ENCODE data around the gene FBXO34. TPM values are rescaled to one million over a fixed set of nuclear protein-coding genes. Genes with fewer than 3 reads are reported as not detected.
A peak's percentile ranks its signal among the peaks of the same experiment; 100 is the strongest.
"Not testable (repeated sequence)": the region's sequence is repeated elsewhere in the genome, so short reads cannot be mapped to it uniquely, and the experiment has no call there.

The FBXO34 gene
- total RNA-seq, 1 donor from 2014 or later, result 40.2 TPM

DNA sequence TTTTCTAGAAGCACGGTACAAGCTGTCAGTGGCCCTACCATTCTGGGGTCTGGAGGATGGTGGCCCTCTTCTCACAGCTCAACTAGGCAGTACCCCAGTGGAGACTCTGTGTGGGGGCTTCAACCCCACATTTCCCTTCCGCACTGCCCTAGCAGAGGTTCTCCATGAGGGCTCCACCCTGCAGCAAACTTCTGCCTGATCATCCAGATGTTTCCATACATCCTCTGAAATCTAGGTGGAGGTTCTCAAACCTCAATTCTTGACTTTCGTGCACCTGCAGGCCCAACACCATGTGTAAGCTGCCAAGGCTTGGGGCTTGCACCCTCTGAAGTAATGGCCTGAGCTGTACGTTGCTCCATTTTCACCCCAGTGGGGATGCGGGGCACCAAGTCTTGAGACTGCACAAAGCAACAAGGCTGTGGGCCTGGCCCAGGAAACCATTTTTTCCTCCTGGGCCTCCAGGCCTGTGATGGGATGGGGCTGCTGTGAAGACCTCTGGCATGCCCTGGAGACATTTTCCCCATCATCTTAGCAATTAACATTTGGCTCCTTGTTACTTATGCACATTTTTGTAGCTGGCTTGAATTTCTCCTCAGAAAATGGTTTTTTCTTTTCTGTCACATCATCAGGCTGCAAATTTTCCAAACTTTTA lies 41.3 kb downstream of the FBXO34 start:
- not testable (repeated sequence) for DNase-seq (ENCODE audit: low read depth)

DNA sequence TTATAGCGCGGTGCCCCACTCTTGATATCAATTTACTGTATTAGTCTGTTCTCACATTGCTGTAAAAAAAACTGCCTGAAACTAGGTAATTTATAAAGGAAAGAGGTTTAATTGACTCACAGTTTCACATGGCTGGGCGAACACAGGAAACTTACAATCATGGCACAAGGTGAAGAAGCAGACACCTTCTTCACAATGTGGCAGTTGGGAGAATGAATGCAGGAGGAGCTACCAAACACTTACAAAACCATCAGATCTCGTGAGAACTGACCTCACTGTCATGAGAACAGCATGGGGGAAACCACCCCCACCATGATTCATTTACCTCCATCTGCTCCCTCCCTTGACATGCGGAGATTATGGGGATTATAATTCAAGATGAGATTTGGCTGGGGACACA lies 42.3 kb downstream of the FBXO34 start:
- DNase-seq (ENCODE audit: low read depth), result no peak

DNA sequence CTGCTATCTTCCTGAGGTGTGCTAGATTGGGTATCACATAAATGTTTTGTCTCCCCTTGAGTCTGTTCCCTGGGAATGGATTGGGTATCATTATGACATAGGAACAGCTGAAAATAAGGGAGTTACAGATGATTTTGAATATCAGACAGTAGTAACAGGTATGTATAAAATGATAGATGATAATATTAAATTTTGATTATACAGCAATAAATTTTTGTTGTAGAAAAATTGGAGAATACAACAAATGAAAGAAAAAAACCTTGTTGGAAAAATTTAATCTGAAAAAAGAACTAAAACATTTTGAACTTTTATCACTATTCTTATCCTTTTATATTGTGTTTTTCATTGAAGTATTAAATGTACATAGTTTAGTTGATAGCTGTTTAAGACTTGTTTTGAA lies 43.2 kb downstream of the FBXO34 start:
- DNase-seq (ENCODE audit: low read depth), result no peak

DNA sequence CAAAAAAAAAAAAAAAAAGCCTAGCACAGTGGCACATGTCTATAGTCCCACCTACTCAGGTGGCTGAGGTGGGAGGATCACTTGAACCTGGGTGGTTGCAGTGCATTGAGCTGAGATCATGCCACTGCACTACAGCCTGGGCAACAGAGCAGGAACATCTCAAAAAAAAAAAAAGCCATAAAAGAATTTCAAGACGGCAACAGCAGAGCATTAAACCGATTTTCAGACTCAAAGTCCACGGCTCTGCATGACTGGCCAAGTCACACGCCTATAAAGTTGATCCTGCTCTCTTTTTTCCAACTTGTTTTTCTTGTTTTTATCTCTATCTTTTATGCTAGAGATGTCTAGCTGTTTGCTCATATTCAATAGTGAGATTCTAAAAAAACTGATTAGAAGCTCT lies 45.3 kb downstream of the FBXO34 start:
- peak; percentile 79 for DNase-seq (ENCODE audit: low read depth)

DNA sequence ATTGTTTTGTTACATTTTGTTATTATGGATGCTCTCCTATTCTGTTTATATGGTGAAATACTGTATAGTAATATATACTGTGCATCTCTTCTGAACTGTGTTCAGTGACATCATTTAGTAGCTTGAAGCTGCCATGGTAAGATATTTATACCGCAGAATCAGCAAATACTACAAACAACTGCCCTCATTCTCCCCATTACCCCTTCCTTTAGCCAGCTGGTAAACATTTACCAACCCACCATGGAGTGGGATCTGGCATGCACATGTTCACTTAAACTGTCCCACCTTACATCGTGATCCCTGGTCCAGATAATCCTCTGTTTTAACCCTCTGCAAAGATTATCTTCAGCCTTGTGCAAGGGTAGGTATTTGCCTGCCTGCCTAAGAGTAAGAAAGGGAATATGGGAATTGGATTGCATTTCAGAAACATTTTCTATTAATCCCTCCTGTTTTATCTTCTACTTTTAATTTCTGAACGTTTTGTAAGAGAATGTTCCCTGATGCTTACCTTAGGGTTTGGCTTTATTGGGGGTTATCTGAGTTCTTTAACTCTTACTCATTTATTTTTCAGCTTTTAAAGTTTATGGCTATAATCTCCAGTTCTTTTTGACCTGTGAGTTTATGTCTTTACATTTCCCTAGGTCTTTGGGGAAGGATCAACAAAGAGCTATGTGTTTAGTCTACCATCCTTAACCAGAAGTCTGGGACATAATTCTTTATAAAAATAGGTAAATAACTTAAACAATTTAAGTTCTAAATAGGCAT lies 46.5 kb downstream of the FBXO34 start:
- DNase-seq (ENCODE audit: low read depth), result no peak

DNA sequence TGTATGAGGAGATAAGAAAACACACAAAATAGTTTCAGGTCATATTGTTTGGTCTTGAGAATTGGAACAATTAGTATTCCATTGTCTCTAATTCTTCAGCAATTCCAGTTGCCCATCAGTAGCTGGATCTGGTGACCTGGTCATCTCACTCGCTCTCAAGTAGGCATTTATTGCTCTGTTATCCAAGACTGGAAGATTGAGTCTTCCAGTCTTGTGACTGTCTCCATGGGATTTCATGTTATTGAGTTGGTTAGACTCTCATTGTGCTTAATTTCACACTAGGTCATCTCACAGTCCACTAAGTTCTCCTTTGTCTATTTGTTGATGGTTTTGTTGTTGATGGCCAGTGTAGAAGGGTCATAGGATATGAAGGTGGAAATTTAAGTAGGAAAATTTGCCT lies 47.5 kb downstream of the FBXO34 start:
- no peak for DNase-seq (ENCODE audit: low read depth)

DNA sequence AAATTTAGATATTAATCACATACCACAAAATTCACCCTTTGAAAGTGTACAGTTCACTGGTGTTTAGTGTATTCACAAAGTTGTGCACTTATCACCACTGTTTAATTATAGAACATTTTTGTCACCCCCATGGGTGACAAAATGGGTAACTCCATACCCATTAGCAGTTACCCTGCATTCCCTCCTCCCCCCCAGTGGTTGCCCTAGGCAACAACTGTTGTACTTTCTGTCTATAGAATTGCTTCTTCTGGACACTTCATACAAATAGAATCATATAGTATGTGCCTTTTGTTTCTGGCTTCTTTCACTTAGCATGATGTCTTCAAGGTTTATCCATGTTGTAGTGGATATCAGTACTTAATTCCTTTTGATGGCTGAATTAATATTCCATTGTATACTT lies 52.7 kb downstream of the FBXO34 start:
- no peak for DNase-seq (ENCODE audit: low read depth)

DNA sequence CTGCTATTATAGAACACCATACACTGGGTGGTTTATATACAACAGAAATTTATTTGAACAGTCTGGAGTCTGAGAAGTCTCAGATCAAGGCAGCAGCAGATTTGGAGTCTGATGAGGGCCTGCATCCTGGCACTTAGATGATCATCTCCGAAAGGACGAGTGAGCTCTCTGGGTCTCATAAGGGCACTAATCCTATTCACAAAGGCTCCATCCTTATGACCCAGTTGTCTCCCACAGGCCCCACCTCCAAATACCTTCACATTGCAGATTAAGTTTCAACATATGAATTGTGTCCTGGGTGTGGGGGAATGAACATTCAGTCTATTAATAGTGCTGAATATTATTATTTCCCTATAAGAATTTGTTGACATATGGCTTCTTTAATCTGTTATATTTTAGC lies 53.6 kb downstream of the FBXO34 start:
- no peak for DNase-seq (ENCODE audit: low read depth)

DNA sequence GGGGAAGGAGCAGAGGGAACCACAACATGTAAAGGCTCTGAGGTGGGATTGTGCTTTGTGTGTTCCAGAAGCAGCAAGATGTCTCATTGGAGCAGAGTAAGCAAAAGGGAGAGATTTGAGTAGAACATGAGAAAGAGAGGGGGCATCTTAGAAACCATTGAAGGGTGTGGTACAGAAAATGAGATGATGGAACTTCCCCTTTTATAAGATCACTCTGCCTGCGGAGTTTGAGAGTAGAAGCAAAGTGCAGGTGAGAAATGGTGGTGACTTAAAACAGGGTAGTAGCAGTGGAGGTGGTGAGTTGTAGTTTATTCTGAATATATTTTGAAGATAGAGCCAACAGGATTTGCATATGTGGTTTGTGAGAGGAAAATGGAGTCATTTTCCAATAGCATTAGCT lies 56.0 kb downstream of the FBXO34 start:
- no peak for DNase-seq (ENCODE audit: low read depth)

DNA sequence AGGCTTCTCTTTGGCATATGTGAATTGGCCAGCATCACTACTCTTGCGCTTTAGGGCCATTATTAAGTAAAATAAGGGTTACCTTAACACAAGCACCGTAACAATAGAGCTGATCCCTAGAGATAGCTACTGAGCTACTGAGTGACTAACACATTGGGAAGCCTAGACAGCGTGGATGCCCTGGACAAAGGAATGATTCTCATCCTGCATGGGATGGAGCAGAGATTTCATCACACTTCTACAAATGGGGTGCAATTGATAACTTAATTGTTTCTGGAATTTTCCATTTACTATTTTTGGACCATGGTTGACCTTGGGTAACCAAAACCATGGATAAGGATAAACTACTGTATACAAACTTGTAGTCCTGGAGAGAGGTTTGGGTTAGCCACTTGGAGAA lies 57.1 kb downstream of the FBXO34 start:
- no peak for DNase-seq (ENCODE audit: low read depth)

DNA sequence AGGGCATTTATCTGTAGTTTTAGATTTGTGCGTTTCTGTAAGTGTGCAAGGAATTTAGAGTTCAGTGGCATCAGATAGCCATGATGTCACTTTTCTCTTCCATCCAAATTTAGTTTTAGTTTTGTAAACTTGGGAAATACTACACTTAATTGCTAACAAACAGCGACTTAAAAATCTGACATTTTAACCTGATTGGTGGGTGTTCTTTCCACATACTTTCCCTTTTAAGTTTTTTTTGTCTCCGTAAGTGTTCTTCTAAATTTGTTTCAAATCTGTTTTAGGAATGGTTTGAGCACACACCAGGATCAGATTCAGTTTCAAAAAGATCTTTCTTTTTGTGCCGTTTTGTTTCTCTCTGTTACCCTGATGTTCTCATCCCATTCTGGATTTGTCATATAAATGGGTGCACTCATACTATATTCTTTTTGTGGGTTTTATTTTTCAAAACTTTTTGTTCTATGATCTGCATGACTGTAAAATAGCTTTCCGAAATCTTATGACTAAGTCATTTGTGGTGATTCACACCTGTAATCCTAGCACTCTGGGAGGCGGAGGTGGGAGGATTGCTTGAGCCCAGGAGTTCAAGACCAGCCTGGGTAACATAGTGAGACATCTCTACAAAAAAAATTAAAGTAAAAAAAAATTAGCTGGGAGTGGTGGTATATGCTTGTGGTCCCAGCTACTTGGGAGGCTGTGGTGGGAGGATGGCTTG lies 58.9 kb downstream of the FBXO34 start:
- DNase-seq (ENCODE audit: low read depth), result no peak

DNA sequence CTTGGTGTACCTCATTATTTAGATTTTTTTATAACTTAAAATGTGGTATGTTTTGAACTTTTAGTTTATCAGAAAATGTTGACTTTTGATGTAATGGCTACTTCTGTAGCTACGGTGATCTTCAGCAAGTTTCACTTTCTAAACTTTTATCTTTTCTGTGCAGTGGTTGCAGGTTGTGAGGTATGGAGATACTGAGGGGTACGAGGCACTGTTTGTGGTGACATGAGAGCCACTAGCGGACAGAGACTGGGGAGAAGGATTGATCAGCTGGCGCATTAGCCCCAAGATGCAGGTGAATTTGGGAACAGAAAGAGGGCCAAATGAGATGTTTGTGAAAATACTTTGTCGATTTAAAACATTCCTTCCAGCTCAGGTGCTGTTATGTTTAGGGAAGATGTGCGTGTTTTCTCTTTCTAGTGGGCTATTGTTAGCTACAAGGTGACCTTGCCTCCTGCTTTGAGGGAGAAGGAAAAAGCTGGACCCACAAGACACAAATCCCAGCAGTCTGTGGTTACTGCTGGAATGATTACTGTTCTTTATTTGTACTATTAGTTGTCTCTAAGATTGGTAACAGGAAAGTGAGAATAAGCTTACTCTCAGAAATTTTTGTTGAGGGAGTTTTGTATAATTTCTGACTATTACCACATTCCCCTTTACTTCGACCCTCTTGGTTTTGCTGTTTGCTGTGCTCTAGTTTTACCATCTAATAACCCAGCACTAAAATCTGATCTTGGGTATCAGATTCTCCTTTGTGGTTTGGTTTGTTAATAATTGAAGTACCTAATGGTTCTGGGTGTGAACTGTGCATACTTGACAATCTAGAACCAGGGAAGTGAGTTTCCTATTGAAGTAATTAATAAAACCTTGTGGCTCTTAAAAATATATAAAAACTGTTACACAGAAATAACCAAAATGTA lies 61.7 kb downstream of the FBXO34 start:
- peak; percentile 86 for DNase-seq (ENCODE audit: low read depth)

DNA sequence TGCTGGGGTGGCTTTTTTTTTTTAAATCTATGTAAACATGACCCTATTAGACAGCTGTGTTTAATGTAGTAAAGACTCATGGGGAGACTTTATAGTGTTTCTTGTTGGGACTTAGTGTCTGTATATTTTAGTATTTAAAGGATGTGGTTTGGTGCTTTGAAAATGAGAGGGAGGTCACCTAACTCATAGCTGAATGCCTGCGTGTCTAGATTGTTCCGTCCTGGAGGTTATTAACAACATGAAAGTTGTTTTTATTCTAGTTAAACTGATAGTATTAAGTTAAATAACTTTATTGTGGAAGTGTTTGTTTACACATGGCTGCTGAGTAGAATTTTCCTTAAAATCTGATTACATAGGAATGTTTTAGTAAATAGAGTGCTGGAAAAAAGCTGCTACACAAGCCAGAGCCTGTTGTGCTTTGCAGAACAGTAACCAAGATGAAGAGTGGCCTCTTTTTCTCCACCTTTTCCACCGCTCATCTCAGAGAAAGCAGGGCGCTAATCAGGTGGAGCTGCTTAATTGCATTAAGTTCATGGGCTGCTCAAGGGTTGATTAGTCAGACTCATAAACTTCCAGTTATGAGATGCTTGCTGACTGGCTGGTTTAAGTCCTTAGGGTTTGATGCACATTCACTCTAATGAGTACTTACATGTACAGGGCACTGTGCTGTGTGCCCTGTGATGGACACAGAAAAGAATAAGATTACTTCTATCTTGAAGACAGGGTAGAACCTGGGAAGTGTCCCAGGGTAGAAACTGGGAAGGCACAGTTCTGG lies 62.7 kb downstream of the FBXO34 start:
- peak; percentile 82 for DNase-seq (ENCODE audit: low read depth)

DNA sequence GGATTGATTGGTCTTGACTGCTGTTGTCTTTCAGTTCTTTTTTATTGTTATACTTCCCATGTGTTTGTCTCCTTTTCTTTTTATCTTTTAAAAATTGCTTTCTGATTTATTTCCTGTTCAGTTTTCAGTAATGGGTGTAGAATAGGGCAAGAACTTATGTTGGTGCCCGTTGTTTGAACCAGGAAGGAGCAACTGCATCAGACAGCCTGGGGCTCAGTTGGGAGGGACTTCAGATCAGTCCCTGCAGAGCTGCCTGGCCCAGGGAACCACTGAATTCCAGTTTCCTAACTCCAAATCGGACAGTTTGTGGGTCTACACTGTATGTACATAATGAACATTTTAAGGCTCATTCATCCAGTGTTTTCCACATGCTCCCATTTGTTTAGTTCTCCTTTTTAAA lies 64.9 kb downstream of the FBXO34 start:
- peak; percentile 78 for DNase-seq (ENCODE audit: low read depth)

DNA sequence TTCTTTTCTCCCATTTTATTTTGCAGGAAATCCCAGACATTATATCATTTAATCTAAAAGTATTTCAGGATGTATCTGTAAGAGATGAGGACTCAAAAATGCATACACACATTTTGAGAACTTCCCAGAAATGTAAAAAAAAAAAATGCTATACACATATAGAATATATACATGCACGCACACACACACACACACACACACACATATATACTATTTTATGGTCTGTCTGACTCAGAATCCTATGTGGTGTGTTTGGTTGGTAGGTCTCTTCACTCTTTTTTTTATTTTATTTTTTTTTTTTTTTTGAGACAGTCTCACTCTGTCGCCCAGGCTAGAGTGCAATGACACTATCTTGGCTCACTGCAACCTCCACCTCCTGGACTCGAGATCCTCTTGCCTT lies 65.5 kb downstream of the FBXO34 start:
- no peak for DNase-seq (ENCODE audit: low read depth)

DNA sequence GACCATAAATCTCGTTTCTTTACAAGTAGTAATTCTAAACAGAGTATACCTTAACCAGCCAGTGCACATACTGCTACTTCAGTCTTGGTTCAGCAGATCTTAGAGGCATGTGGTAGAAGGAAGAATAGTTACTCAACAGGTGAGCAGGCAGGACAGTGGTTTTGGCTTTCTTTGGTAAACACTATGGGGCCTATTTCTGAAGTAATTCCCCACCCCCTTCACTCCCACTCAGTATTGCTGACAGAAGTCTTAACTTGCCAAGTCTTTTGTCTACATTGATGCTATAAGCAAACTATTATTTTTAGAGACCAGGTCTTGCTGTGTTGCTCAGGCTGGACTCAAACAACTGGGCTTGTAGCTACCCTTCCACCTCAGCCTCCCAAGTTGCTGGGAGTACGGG lies 68.5 kb downstream of the FBXO34 start:
- peak; percentile 65 for DNase-seq (ENCODE audit: low read depth)

DNA sequence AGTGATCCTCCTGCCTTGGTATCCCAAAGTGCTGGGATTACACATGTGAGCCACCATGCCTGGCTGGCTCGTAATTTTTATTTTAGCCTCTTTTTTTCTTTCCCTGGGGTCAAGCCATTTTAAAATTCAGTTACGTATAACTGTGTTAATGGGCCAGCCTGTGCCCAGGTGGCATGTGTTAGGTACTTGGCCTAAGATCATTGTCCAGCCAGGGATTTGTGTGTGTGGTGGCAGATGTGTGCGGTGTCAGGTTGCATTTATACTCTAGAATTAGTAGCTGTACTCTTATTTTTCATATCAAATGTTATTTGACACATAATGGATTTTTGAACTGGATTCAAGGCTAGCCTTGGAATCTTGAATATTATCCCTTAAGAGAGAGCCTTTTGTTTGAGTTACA lies 69.3 kb downstream of the FBXO34 start:
- no peak for DNase-seq (ENCODE audit: low read depth)

DNA sequence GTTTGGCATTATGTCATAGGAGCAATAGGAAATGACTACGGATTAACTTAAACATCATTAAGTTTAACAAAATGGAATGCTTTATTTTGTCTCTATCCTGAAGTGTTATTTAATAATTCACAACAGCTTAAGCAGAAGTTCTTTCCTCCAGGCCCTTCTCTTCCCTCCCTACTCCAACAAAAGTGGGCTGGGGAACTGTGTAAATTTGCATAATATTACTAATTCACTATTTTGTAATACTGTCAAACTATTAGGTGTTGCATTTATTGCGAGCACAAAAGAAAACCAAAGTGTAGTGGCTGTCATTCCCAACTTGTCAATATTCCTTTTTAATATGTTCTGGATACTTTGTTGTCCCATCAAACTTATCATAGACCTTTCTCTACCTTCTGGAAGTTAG lies 70.6 kb downstream of the FBXO34 start:
- DNase-seq (ENCODE audit: low read depth), result no peak

DNA sequence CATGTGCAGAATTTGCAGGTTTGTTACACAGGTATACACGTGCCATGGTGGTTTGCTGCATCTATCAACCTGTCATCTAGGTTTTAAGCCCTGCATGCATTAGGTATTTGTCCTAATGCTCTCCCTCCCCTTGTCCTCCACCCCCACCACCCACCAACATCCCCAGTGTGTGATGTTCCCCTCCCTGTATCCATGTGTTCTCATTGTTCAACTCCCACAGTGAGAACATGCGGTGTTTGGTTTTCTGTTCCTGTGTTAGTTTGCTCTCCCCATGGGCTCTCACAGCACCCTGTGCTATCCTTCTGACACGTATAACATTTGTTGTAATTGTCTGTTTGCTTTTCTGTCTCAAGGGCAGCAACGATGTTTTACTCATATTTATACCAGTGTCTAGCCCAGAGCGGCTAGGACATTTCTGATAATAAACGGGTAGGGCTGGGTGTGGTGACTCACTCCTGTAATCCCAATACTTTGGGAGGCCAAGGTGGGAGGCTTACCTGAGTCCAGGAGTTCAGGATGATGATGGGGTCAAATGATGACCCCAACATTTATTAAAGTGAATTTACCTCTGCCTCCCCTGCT lies 73.5 kb downstream of the FBXO34 start:
- not testable (repeated sequence) for DNase-seq (ENCODE audit: low read depth)

DNA sequence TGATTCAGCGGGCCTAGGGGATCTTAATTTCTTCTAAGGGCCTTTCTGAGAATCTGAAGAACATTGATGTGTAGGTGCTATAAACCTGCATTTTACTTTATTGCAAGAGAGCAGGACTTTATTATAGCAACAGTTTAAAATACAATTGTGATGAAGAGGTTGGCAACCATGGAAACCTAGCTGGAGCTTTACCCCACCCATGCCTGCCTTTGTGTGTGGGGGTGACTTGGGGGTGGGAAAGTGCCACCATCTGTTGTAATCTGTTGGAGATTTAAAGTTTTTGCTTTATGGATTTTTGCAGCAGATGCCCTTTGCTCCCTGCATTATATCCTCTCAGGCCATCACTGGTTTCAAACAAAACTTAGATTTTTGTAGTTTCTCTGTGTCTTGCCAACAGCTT lies 75.8 kb downstream of the FBXO34 start:
- no peak for DNase-seq (ENCODE audit: low read depth)

DNA sequence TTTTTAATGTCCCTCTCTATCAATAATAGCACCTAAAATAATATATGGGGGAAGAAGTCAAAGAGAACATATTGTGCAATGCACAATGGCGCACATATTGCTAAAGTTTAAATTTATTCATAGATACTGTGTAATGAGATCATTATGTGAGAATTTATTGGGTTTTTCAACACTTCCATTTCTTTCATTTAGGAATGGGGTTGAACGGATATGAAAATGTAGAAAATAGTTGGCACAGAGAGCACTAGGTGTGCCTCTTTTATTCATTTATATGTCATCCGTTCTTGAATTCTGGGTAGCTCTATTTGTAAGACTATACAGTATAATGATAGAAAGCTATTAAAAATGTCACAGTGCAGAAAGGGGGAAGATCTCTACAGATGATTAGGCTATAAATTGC lies 76.5 kb downstream of the FBXO34 start:
- no peak for DNase-seq (ENCODE audit: low read depth)
